ENCODE measurements around the gene LIPT2.

LIPT2 gene

DNA sequence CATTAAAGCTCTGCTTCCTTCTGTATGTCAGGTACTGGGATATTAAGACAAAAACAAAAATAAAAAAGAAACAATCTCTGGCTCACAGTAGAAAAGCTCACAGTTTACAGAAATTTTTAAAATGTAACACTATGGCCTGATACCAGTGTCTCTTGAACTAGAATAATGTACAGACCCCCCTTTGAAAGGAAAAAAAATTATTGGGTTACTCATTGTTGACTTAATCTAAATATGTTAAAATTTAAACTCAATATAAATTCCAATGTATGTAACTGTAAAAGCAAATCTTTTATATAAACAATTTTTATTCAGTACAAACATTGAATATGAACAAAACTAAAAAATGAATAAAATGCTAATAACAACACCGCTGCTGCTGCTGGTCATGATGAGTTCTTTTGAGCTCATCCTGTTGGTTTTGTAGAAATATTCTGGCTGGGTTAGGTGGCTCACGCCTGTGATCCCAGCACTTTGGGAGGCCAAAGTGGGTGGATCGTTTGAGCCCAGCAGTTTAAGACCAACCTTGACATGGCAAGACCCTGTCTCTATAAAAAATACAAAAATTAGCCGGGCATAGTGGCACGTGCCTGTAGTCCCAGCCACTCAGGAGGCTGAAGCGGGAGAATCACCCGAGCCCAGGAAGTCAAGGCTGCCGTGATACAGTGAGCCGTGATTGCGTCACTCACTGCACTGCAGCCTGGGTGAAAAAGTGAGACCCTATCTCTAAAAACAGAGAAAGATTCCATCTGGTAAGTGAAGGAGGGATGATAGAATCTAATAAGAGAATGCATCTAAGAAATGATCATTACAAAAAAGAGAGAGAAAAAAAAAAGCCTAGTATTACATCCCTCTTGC, 14.4 kb downstream of the LIPT2 start:
- TF ChIP-seq, protein P1, sequence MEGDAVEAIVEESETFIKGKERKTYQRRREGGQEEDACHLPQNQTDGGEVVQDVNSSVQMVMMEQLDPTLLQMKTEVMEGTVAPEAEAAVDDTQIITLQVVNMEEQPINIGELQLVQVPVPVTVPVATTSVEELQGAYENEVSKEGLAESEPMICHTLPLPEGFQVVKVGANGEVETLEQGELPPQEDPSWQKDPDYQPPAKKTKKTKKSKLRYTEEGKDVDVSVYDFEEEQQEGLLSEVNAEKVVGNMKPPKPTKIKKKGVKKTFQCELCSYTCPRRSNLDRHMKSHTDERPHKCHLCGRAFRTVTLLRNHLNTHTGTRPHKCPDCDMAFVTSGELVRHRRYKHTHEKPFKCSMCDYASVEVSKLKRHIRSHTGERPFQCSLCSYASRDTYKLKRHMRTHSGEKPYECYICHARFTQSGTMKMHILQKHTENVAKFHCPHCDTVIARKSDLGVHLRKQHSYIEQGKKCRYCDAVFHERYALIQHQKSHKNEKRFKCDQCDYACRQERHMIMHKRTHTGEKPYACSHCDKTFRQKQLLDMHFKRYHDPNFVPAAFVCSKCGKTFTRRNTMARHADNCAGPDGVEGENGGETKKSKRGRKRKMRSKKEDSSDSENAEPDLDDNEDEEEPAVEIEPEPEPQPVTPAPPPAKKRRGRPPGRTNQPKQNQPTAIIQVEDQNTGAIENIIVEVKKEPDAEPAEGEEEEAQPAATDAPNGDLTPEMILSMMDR (IDR thresholded peaks at IDR 0.05; ENCODE audit: low read depth, low read length) = no peak
- no peak overlapping the region for H3K4me3 ChIP-seq (ENCODE audit: low read depth, low read length)

DNA sequence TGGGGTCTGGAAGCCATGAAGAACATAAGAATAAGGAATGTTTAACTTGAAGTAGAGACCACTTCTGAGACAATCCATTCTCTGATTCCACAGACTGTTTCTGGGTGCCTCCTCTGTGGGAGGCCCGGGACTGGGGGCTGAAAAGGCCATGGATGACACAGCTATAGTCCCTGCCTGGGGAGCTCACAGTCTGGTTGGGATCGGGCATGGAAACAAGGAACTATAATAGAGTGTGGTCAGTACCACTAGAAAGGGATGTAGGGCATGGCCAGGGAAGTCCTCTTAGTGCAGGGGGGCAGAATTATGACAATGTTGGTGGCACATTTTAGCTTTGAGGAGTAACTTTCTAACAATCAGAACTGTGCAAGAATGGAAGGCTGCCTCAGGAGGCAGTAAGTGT, 17.0 kb downstream of the LIPT2 start:
- TF ChIP-seq, protein P1 (IDR thresholded peaks at IDR 0.05; ENCODE audit: low read depth, low read length) = no peak
- H3K4me3 ChIP-seq (ENCODE audit: low read depth, low read length) = no peak overlapping the region

DNA sequence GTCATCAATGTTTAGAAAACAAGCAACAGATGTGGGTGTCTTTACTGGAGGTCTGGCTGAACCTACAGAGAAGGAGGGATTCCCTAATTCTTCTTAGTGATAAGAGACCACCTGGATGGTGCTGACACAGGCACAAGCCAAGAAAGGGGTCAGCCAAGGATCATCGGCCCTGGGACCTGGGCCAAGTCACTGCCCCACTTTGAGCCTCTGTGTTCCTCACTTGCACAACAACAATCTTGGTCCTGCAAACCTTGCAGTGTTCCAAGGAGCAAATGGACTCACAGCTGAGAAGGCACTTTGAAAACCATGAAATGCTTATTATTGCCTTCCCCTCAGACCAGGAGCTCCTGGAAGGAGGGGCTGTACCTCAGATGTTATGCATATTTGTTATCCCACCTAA, 19.2 kb downstream of the LIPT2 start:
- H3K4me3 ChIP-seq (ENCODE audit: low read depth, low read length) = no peak overlapping the region
- TF ChIP-seq, protein P1 (IDR thresholded peaks at IDR 0.05; ENCODE audit: low read depth, low read length) = no peak

DNA sequence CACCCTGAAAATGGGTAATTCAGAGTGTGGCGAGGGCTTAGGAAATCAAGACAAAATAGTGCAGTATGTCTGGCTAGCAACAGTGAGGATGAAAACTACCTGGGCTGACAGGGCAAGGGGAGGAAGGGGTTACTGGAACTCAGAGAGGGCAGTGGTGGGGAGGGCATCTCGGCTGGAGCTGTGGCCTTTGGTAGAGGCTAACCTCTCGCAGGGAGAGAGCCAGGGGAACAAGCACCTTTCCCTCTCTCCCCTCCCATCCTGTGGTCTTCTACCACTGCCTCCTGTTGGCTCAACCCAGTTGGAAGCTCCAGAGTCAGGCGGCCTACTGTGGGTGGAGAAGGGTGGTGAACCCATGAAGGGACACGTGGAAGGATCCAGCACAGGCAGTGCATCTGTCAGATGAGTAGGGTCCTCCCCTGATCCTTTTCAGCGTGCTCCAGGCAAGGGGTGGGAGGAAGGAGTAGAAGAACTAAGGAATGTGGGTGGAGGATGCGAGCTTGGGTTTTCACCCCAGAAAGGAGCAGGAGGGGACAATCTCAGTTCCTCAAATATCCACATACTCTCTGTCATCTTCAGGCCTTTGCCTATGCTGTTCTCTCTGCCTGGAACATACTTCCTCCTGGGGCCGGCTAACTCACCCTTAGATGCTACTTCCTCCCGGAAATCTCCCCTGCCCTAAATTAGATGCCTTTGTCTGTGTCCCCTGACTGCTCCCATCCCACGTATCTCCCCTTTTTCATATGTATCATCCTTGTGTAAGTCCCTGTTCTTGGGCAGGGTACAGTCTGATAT, 19.9 kb downstream of the LIPT2 start:
- no peak overlapping the region for H3K4me3 ChIP-seq (ENCODE audit: low read depth, low read length)
- TF ChIP-seq, protein P1 (IDR thresholded peaks at IDR 0.05; ENCODE audit: low read depth, low read length) = no peak

DNA sequence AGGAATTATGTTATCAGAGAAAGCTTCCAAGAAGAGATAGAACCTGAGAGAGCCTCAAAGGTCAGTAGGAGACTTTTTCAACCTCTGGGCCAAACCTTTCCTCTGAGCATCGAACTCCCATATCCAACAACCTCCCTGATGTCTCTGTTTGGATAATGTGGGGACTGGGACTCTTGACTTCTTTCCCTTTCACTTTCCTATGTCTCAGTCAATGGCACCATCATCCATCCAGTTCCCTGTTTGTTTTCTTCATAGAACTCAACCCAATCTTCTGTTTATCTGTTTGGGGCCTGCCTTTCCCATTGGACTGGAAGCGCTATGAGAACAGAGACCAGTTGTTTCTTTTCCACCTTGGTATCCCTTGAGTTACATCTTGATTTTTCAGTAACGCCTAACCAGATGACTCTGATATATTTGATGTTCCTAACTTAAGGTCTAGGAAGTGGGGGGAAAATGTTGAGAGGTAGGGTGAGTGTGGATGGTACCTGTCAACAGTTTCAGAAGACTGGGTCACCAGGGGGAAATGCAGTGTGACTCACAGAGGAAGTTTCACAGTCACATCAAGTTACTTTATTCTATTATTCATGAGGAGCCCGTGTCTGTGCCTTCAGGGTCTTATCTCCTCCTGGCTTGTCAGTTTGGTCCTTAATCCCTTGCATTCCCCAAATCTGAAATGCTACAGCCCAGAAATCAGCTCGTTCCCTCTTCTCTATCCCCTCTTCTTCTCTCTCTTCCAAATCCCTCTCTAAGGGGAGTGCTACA, 21.7 kb downstream of the LIPT2 start:
- no peak overlapping the region for H3K4me3 ChIP-seq (ENCODE audit: low read depth, low read length)
- TF ChIP-seq, protein P1 (IDR thresholded peaks at IDR 0.05; ENCODE audit: low read depth, low read length) = no peak

DNA sequence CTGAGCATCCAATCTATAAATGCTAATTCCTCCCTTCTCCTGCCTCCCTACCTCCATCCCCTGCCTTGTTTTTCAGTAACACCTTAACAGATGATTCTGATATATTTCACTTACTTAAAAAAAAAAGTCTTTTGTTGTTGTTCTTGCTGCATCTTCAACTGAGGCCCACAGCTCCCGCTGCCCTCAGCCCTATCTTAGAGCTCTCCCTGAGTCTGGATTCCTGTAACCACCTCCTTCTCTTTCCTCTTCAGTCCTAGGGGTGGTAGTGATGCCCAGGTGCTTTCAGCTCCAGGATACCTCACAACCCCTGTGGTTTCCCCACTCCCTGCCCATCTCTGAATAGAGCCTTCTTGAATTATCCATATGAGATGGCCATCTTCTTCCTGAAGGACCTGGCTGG, 22.5 kb downstream of the LIPT2 start:
- TF ChIP-seq, protein P1 (IDR thresholded peaks at IDR 0.05; ENCODE audit: low read depth, low read length) = no peak
- H3K4me3 ChIP-seq (ENCODE audit: low read depth, low read length) = no peak overlapping the region
